Motor neuron (in vitro differentiated cells): ENCODE measurements around the gene MRPS12. TPM values are rescaled to one million over a fixed set of nuclear protein-coding genes. Genes with fewer than 3 reads are reported as not detected.
"Not testable (repeated sequence)": the region's sequence is repeated elsewhere in the genome, so short reads cannot be mapped to it uniquely, and the experiment has no call there.

ENCODE experiments used
- ATAC-seq, 8 experiments: fragments of 200-7000 bp; cut with Tn5 transposase; replicated peaks in 6 of 8; 2 replicates each; pipeline ENCODE4 v1.8.0; 2021; ENCODE audit warnings: mild to moderate bottlenecking in 8 of 8, moderate library complexity in 8 of 8
- H3K27ac ChIP-seq, 2 donors: fragments of 250-450 bp; sonication (Bioruptor Pico); 2 replicates each; pipeline ENCODE4 v1.9.0; 2021; ENCODE audit warnings: antibody characterized with exemption in 2 of 2, mild to moderate bottlenecking in 2 of 2, moderate library complexity in 1 of 2
- H3K4me1 ChIP-seq, 2 donors: fragments of 250-450 bp; sonication (Bioruptor Pico); replicated peaks in 1 of 2; 2 replicates each; pipeline ENCODE4 v1.6.1; 2021; ENCODE audit warnings: antibody characterized with exemption in 2 of 2, mild to moderate bottlenecking in 2 of 2, moderate library complexity in 1 of 2
- H3K4me3 ChIP-seq, 5 donors: fragments of 250-450 bp; sonication (Bioruptor Pico); 2 replicates each; pipeline ENCODE4 v1.9.0; 2021; ENCODE audit warnings: antibody characterized with exemption in 5 of 5, mild to moderate bottlenecking in 5 of 5, moderate library complexity in 4 of 5
- WGBS, 10 experiments: fragments of 450-650 bp; shearing (Covaris generic); methylation state at CpG; one replicate each; pipeline ENCODE4 v1.0.0; 2022; 5-methylcytosine and 5-hydroxymethylcytosine counted together
- in situ Hi-C, 9 experiments: fragments of 400-800 bp; cut with MboI; loops; one replicate each; pipeline ENCODE4 v1.15.0; 2021; ENCODE audit warnings: low sequenced_read_pairs in 9 of 9, low pct_unique_long_range_greater_than_20kb in 2 of 9; ENCODE audit not compliant: unreplicated experiment in 9 of 9
- total RNA-seq, 8 experiments: library from RNA; unstranded; fragments of 300-600 nt; gene quantifications; 2 replicates each; pipeline versions ENCODE4 v1.2.3 to v1.2.4, GENCODE V29; 2022

Gene MRPS12
- total RNA-seq, 8 experiments from 2014 or later = 19.6 to 91.4 (median 31.0) TPM

DNA sequence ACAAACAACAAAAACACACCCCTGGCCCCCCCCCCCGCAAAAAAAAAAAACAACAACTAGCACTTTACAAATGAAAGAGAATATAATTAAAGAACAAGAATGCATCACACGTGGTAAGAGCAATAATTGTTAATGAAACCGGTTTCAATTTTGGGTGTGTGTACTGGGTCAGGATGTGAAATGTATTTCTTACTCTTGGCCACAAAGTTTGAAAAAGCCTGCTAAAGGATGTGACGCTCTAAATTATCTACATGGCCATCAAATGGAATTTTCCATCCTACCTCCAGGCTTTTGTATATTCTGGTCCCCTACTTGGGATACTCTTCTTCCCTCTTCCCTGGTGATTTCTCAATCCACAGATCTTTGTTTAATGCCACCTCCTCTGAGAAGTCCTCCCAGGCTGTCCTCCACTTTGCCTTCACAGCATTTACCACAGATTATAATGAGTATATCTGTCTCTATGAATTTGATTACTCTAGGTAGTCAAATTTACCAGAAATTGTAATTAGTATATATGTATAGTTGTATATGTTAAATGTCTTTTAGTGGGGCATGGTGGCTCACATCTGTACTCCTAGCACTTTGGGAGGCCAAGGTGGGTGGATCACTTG, 2.2 kb upstream of the MRPS12 start:
- Histone ChIP-seq H3K4me3 (no peak overlapping the region), H3K4me1 (peaks cover 2 to 7% of the 10 kb centered on the region in 2 donors), H3K27ac (no peak overlapping the region)
- no peak for ATAC-seq
- in situ Hi-C loops = loop anchor here in 1 of 9 experiments (25.0 kb wide), 1 partner anchor 516 kb away; the partner anchor contains the start of gene FAM98C
- WGBS, 10 experiments = 17 to 100% (median 83%) methylated on average over 1 to 4 of the region's 4 CpGs; no CpG with 5 or more reads in 2 of the 10 experiments

DNA sequence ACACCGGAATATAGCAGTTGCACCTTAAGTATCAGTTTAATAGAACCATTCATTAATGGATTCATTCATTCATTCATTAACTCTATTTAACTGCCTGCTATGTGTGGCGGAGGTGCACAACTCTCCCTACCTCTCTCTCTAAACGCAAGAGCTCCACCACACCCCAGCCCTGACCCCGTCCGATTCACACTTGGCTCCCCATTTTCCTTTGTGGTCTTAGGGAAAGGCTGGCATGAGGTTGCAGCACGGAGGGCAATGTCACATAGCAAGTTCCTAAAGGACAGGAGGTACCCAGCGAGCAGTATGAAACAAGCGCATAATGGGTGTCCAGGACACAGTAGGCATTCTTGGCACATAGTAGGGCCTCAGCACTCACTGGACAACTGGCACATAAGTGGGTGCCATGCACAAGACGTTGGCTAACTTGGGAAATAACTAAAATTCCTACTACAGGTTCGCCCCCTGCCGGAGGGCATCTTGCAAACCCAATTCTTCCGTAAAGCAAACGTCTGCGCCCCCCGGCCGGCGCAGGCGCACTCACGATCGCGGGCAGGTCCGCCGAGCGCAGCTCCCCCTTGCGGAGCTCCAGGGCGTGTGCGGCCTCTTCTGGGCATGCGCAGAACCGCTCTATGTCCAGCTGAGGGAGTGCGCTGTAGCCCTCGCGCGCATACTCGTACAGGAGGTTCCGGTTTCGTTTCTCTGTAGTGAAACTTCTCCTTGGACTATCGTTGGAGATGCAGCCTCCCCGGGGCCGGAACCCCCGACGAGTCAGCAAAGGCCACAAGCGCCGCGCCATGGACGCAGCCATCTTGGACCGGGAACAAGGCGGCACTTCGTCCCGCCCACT, 592 bp upstream of the MRPS12 start, which contains the start of gene SARS2:
SARS2 (minus strand) TSS at position 835 of the 847 bp plus-strand sequence; CDS start at position 808, 27 bp downstream.
- peaks cover 2 to 7% of the 10 kb centered on the region in 2 donors for H3K4me1 ChIP-seq
- H3K4me3 ChIP-seq = peak within 1 kb of the TSS; percentile 51 to 80 (median 64)
- in situ Hi-C loops = loop anchor here in 1 of 9 experiments (25.0 kb wide), 1 partner anchor 518 kb away; the partner anchor contains the start of gene FAM98C
- H3K27ac ChIP-seq = peak within 1 kb of the TSS; percentile 95 to 97
- ATAC-seq = peak; percentile 57 to 82 (median 75)
- WGBS, 10 experiments = 0 to 24% (median 11%) methylated on average over 1 to 18 of the region's 49 CpGs

DNA sequence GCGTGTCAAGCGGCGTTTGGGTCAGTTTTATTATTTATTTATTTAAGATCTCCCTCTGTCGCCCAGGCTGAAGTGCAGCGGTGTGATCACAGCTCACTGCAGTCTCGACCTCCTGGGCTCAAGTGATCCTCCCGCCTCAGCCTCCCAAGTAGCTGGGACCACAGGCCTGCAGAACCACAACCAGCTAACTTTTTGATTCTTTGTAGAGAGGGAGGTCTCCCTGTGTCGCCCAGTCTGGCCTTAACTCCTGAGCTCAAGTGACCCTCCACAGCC, 713 bp downstream of the MRPS12 start:
- ATAC-seq = no peak
- in situ Hi-C loops = loop anchor here in 1 of 9 experiments (25.0 kb wide), 1 partner anchor 519 kb away; the partner anchor contains the start of gene FAM98C
- Histone ChIP-seq H3K27ac (peak overlapping the region; percentile 40 to 97), H3K4me1 (peaks cover 2 to 7% of the 10 kb centered on the region in 2 donors), H3K4me3 (peak overlapping the region; percentile 51 to 80 (median 64))
- WGBS, 10 experiments = 0 to 40% (median 18%) methylated on average over 1 to 3 of the region's 8 CpGs; no CpG with 5 or more reads in 5 of the 10 experiments

DNA sequence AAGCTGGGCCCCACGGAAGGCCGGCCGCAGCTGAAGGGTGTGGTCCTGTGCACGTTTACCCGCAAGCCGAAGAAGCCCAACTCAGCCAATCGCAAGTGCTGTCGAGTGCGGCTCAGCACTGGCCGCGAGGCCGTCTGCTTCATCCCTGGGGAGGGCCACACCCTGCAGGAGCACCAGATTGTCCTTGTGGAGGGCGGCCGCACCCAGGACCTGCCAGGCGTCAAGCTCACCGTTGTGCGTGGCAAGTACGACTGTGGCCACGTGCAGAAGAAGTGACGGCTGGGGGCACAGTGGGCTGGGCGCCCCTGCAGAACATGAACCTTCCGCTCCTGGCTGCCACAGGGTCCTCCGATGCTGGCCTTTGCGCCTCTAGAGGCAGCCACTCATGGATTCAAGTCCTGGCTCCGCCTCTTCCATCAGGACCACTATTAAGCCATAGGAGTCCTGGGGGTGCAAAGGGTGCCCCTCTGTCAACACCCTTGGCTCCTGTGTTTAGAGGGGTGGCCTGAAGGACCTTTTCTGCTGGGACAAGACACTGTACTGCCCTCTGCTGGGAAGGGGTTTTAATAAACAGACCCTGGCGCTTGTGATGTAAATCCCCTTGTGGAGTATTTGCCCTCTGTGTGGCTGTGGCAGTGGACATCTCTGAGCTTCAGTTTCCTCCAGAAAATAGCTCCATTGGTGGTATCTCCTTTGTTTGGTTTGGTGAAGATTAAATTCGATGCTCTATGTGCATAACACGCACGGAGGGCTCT, 1.9 kb downstream of the MRPS12 start:
- Histone ChIP-seq H3K4me1 (peaks cover 2 to 7% of the 10 kb centered on the region in 2 donors), H3K4me3 (no peak overlapping the region), H3K27ac (no peak overlapping the region)
- in situ Hi-C loops = loop anchor here in 1 of 9 experiments (25.0 kb wide), 1 partner anchor 520 kb away; the partner anchor contains the start of gene FAM98C
- WGBS, 10 experiments = 60 to 100% (median 97%) methylated on average over 1 to 13 of the region's 29 CpGs; no CpG with 5 or more reads in 3 of the 10 experiments
- no peak for ATAC-seq

DNA sequence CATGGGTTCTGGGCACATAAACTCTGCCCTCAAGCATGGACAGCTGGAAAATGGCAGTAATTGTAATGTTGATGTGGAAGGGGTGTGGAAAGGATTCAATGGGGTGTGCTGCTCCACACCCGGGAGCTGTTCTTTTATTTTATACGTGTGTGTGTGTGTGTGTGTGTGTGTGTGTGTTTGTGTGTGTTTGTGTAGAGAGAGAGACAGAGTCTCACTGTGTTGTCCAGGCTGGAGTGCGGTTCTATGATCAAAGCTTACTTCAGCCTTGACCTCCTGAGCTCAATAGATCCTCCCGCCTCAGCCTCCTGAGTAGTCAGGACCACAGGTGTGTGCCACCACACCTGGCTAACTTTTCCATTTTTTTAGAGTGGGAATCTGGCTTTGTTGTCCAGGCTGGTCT, 2.8 kb downstream of the MRPS12 start:
- in situ Hi-C loops = loop anchor here in 1 of 9 experiments (25.0 kb wide), 1 partner anchor 521 kb away; the partner anchor contains the start of gene FAM98C
- Histone ChIP-seq H3K27ac (no peak overlapping the region), H3K4me1 (peaks cover 2 to 7% of the 10 kb centered on the region in 2 donors), H3K4me3 (no peak overlapping the region)
- ATAC-seq = no peak
- 92 to 100% (median 100%) methylated on average over 1 to 3 of the region's 4 CpGs; no CpG with 5 or more reads in 6 of the 10 experiments for WGBS, 10 experiments

DNA sequence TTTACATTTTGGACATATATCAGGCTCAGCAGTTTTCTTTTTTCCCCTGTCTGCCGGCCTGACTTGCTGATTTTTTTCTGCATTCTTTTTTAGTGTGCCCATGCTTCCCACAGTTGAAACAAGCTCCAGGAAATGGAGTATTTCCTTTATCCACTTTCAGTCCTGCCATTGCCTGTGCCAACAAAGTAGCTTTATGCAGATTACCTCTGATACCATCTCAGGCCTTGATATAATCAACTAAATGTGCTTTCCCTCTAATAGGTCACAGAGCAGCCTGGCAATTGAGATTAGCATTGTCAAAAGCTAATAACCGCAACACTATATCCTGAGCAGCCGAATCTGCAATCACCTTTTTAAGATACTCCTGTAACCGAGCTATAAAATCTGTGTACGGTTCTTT, 9.2 kb downstream of the MRPS12 start:
- 42 to 100% (median 80%) methylated on average over 1 to 5 of the region's 5 CpGs; no CpG with 5 or more reads in 2 of the 10 experiments for WGBS, 10 experiments
- in situ Hi-C loops = loop anchor here in 1 of 9 experiments (25.0 kb wide), 1 partner anchor 528 kb away; the partner anchor contains the start of gene FAM98C
- ATAC-seq = no peak
- no peak overlapping the region for H3K4me3 ChIP-seq
- no peaks in the 10 kb centered on the region for H3K4me1 ChIP-seq
- no peak overlapping the region for H3K27ac ChIP-seq

DNA sequence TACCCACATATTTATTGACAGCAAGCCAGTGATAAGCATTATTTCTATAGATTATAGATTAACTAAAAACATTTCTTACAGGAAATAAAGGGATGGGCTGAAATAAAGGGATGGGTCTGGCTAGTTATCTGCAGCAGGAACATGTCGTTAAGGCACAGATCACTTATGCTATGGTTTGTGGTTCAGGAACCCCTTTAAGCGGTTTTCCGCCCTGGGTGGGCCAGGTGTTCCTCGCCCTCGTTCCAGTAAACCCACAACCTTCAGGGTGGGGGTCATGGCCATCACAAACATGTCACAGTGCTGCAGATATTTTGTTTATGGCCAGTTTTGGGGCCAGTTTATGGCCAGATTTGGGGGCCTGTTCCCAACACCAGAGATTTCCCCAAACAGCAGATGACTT, 10.7 kb downstream of the MRPS12 start:
- not testable (repeated sequence) for H3K4me1 ChIP-seq, ATAC-seq, H3K4me3 ChIP-seq, H3K27ac ChIP-seq
- in situ Hi-C loops = loop anchor here in 1 of 9 experiments (25.0 kb wide), 1 partner anchor 529 kb away; the partner anchor contains the start of gene FAM98C
- WGBS, 10 experiments = 40 to 100% (median 92%) methylated on average over 1 to 2 of the region's 5 CpGs; no CpG with 5 or more reads in 6 of the 10 experiments

DNA sequence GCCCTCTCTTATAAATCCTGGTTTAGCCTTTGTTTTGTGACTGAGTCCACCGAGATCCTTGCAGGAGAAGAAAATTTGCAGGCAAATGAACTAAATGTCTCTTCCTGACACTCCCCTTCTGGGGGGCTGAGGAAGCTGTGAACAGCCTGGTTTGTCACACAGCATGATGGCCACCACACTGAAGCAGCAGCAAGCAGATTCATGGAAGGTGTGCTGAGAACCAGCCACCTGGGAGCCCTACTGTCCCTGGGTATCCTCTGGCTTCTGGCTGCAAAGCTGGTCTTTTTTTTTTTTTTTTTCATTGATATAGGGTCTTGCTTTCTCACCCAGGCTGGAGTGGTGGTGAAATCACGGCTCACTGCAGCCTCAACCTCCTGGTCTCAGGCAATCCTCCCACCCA, 11.2 kb downstream of the MRPS12 start:
- Histone ChIP-seq H3K4me3 (no peak overlapping the region), H3K4me1 (no peaks in the 10 kb centered on the region), H3K27ac (no peak overlapping the region)
- ATAC-seq = no peak
- in situ Hi-C loops = loop anchor here in 1 of 9 experiments (25.0 kb wide), 1 partner anchor 530 kb away; the partner anchor contains the start of gene FAM98C
- 33 to 100% (median 73%) methylated on average over 1 to 2 of the region's 2 CpGs; no CpG with 5 or more reads in 6 of the 10 experiments for WGBS, 10 experiments

DNA sequence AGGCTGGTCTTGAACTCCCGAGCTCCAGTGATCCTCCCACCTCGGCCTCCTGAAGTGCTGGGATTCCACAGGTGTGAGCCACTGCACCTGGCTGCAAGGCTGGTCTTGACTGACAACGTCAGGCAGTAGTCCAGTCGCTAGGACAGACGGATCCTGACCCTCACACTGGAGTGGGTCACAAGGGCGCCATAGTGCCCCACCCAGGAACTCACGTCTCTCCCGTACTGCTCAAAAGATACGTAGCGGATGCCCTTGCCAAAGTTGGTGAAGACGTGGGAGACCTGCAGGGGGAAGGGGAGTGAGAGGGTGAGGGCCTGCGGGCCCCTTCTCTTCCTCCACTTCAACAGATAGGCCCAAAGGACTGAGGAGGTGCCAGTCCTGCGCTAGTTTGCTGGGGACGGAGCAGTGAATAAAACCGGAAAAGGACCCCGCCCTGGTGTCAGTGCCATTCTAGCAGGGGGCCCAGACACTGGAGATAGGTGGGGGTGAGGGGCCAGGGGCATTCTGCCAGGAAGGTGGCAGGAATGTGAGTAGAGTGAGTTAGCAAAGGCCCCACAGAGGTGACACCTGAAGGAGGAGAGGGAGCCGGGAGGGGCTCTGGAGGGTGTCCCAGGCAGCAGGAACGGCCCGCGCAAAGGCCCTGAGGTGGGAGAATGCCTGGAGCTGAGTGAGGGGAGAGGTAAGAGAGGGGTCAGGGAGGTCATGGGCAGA, 11.9 kb downstream of the MRPS12 start:
- in situ Hi-C loops = loop anchor here in 1 of 9 experiments (25.0 kb wide), 1 partner anchor 530 kb away; the partner anchor contains the start of gene FAM98C
- 20 to 100% (median 90%) methylated on average over 1 to 5 of the region's 20 CpGs; no CpG with 5 or more reads in 6 of the 10 experiments for WGBS, 10 experiments
- no peaks in the 10 kb centered on the region for H3K4me1 ChIP-seq
- H3K4me3 ChIP-seq = no peak overlapping the region
- ATAC-seq = peak in 2 of 8 experiments; percentile 21 to 45
- no peak overlapping the region for H3K27ac ChIP-seq

DNA sequence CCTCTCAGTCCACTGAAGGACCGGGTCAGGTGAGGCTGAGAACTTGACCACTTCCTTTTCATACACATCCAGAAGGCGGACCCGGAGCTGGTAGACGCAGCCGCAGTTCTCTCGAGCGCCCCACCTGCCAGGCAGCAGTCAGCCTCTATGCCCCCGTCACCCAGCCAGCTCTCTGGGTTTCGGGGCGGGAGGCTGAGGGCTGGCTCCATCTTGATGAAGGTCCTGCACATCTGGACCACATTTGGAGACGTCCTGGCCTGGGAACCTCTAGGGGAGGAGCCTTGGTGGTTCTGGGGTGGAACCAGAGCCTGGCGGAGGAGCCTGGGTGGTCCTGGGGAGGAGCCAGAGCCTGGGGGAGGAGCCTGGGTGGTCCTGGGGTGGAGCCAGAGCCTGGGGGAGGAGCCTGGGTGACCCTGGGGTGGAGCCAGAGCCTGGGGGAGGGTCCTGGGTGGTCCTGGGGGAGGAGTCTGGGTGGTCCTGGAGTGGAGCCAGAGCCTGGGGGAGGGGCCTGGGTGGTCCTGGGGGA, 14.3 kb downstream of the MRPS12 start:
- in situ Hi-C loops = loop anchor here in 1 of 9 experiments (25.0 kb wide), 1 partner anchor 533 kb away; the partner anchor contains the start of gene FAM98C
- Histone ChIP-seq H3K4me3 (no peak overlapping the region), H3K27ac (no peak overlapping the region), H3K4me1 (peaks cover 0 to under 1% of the 10 kb centered on the region in 2 donors)
- no CpG with 5 or more reads among the region's 12 CpGs for WGBS, 10 experiments
- peak in 1 of 8 experiments; percentile 24 for ATAC-seq

DNA sequence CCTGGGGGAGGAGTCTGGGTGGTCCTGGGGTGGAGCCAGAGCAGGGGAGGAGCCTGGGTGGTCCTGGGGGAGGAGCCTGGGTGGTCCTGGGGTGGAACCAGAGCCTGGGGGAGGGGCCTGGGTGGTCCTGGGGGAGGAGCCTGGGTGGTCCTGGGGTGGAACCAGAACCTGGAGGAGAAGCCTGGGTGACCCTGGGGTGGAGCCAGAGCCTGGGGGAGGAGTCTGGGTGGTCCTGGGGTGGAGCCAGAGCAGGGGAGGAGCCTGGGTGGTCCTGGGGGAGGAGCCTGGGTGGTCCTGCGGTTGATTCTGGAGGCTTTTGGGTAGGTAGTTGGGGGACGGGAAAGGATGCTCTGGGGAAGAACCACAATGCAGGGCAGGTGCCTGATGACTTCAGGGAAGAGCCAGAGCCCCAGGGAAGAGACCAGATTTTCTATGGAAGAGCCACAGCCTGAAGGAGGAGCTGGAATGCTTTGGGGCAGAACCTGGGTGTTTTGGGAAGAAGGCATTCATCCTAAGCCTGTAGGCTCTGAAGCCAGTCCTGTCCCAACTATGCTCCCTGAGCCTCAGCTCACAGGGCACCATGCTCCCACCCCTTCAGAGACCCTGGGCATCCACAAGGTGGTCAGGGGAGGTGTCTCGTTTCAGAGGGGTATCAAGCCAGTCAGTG, 15.0 kb downstream of the MRPS12 start:
- WGBS, 10 experiments = no CpG with 5 or more reads among the region's 3 CpGs
- Histone ChIP-seq H3K4me1 (peaks cover 0 to 5% of the 10 kb centered on the region in 2 donors), H3K27ac (no peak overlapping the region), H3K4me3 (no peak overlapping the region)
- in situ Hi-C loops = loop anchor here in 1 of 9 experiments (25.0 kb wide), 1 partner anchor 533 kb away; the partner anchor contains the start of gene FAM98C
- no peak for ATAC-seq
